NCI-H345 treated with DMSO at 0.1 percent for 48 hours (cell line): ENCODE measurements around the gene DPF3.

Experiments
- DNase-seq: peaks from one replicate; lab custom pipeline; 2025; ENCODE audit not compliant: unreplicated experiment; lab: John Stamatoyannopoulos, UW

Gene DPF3

GRCh38 chr14:72745546-72745945 lies 148.4 kb downstream of the DPF3 start:
- no peak for DNase-seq

- no peak for DNase-seq
Measured at GRCh38 chr14:72744416-72745120, 149.3 kb downstream of the DPF3 start.

GRCh38 chr14:72743626-72744025 lies 150.3 kb downstream of the DPF3 start:
- no peak for DNase-seq

- DNase-seq, result no peak
Measured at GRCh38 chr14:72742838-72743195, 151.1 kb downstream of the DPF3 start.

GRCh38 chr14:72742118-72742837 lies 151.6 kb downstream of the DPF3 start:
- DNase-seq, result no peak

DNA sequence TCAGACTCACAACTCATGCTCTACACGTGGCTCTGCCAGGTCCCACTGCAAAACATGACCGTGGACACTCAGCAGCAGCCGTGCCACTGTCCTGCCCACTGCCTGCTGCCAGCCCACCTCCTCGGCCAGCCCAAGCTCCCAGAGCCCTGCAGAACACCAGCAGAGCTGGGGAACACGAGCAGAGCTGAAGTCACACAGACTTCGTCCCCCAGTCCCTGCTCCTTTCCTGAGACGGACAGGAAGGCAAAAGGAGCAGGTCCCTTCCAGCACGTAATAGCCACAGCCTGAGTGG lies 152.1 kb downstream of the DPF3 start:
- no peak for DNase-seq

GRCh38 chr14:72740966-72741825 lies 152.7 kb downstream of the DPF3 start:
- no peak for DNase-seq

GRCh38 chr14:72740504-72740961 lies 153.4 kb downstream of the DPF3 start:
- no peak for DNase-seq

GRCh38 chr14:72739446-72740405 lies 154.2 kb downstream of the DPF3 start:
- no peak for DNase-seq

GRCh38 chr14:72738161-72738611 lies 155.7 kb downstream of the DPF3 start:
- DNase-seq, result no peak

- no peak for DNase-seq
Measured at GRCh38 chr14:72737560-72737943, 156.3 kb downstream of the DPF3 start.

DNA sequence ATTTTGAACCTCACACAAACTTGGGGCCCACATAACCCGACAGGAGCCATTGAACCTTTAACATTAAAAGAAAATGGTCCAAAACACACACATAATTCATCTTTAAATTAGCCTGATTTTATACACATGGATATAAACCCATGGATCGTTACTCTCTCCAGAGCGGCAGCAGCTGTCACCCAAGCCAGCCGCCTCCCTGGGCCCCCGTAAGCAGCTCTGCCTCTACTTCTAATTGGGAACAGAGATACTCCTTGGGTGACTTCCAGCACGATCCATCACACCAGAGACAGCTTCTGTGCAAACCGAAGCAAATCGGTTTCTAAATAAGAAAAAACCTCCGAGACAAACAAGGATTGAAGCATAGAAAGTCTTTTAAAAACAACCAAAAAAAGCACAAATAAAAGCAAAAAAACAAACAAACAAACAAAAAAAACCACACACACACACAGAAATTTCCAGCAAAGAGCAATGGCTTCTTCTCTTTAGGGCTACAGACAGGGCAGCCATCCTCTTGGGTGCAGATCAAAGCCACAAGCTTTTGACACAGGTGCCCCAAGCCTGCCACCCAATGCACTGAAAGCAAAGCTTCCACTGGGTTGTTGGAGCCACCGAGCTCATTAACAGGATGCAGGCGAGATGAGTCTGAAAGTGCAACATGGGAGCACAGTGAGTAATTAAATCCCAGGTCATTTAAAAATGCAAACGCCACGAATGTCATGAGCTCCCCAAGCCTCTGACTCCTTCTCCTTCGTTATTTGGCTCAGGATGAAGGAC lies 156.9 kb downstream of the DPF3 start:
- no peak for DNase-seq

DNA sequence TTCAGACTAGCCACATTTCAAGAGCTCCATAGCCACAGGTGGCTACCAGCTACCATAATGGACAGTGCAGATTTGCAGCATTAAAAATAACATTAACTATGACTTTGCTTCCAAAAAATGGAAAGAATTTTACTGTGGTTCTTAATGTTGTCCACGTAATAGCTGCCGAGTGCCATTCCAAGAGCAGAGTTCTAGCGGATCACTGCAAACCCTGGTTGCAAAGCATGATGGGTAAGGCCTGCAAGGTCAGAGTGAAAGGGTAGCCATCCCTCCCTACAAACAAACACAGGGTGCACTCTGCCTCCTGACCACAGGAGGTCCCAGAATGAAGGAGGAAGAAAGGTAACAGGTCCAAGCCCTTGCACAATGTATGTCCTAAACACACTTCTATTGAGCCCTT lies 157.6 kb downstream of the DPF3 start:
- no peak for DNase-seq

GRCh38 chr14:72732022-72732780 lies 161.7 kb downstream of the DPF3 start:
- DNase-seq, result no peak

- no peak for DNase-seq
Measured at GRCh38 chr14:72731252-72732020, 162.5 kb downstream of the DPF3 start.

GRCh38 chr14:72730468-72730867 lies 163.4 kb downstream of the DPF3 start:
- DNase-seq, result no peak

GRCh38 chr14:72726444-72726843 lies 167.5 kb downstream of the DPF3 start:
- DNase-seq, result no peak

DNA sequence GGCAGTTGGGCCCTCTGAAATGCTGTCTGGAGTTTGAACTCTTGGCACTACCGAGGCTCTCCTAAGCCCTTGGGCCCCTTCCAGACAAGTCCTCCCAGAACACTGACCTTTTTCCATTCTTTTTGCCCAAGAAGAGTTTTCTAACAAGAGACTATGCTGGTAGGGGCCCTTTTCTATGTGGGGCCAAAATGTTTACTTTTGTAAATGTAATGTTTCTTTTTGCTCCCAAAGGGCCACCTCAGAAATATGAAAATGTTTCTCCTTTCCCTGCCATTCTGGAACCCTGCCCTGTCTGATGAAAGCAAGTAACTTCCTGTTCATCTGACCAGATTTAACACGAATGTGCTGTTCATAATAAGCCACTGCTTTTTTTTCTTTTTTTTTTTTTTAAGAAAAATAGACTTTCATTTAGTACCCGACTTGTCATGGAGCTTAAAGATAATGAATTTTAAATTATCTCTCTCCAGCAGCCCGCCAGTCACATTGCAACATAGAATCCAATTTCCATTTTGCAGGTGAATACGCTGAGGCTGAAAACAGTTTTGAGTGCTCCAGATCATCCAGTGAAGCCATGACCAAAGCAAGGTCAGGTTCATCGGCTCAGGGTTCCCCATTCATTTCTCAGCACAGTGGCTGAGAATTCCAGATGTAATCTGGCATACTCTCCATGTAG lies 169.9 kb downstream of the DPF3 start:
- no peak for DNase-seq
